SK-N-SH (cell line): Measurements from ENCODE around the gene KRT6A.

Source experiments
- GABPA ChIP-seq: IDR thresholded peaks from 2 replicates; pipeline ENCODE4 v1.4.0; 2012; ENCODE audit warnings: low read depth, mild to moderate bottlenecking
- JUND ChIP-seq: IDR thresholded peaks from 2 replicates; pipeline ENCODE4 v1.4.0; 2012
- POLR2AphosphoS5 ChIP-seq: IDR thresholded peaks from 2 replicates; pipeline ENCODE4 v1.6.1; 2012; ENCODE audit warnings: low read depth, low read length
- RFX5 ChIP-seq: IDR thresholded peaks from 2 replicates; pipeline ENCODE4 v1.6.1; 2012; ENCODE audit warnings: mild to moderate bottlenecking, improper control_type of control experiment, low read length
- TF ChIP-seq, protein P1 (sequence below): fragments of 200-600 bp; sonication (generic); IDR thresholded peaks from 2 replicates; pipeline ENCODE4 v1.6.1; 2017; ENCODE audit warnings: antibody characterized with exemption, mild to moderate bottlenecking, moderate library complexity

DNA sequence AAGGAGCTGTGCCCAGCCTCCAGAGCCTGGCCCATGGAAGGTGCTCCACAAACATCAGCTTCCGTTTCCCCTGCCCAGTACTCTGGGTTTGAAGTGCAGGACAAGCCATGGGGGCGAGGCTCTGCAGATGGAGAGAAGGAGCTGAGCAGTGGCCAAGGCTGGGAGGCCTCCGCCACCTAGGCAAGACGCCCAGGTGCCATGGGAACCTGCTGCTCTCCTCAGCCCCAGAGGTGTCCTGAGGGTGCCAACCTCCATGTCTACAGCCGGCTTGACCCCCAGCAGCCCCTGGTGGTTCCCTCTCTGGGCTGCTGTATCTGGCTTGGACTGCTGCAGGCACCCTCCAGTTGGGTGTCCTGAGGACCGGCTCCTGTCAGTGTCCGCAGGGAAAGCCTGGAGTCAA is 47.5 kb upstream of the KRT6A start:
- TF ChIP-seq POLR2AphosphoS5, result no peak
- TF ChIP-seq, protein P1, sequence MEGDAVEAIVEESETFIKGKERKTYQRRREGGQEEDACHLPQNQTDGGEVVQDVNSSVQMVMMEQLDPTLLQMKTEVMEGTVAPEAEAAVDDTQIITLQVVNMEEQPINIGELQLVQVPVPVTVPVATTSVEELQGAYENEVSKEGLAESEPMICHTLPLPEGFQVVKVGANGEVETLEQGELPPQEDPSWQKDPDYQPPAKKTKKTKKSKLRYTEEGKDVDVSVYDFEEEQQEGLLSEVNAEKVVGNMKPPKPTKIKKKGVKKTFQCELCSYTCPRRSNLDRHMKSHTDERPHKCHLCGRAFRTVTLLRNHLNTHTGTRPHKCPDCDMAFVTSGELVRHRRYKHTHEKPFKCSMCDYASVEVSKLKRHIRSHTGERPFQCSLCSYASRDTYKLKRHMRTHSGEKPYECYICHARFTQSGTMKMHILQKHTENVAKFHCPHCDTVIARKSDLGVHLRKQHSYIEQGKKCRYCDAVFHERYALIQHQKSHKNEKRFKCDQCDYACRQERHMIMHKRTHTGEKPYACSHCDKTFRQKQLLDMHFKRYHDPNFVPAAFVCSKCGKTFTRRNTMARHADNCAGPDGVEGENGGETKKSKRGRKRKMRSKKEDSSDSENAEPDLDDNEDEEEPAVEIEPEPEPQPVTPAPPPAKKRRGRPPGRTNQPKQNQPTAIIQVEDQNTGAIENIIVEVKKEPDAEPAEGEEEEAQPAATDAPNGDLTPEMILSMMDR, result no peak
- TF ChIP-seq GABPA, result no peak
- TF ChIP-seq RFX5, result no peak
- no peak for TF ChIP-seq JUND
